Measurements from ENCODE around the gene ZWILCH.
"Not testable (repeated sequence)": the region's sequence is repeated elsewhere in the genome, so short reads cannot be mapped to it uniquely, and the experiment has no call there.

DNA sequence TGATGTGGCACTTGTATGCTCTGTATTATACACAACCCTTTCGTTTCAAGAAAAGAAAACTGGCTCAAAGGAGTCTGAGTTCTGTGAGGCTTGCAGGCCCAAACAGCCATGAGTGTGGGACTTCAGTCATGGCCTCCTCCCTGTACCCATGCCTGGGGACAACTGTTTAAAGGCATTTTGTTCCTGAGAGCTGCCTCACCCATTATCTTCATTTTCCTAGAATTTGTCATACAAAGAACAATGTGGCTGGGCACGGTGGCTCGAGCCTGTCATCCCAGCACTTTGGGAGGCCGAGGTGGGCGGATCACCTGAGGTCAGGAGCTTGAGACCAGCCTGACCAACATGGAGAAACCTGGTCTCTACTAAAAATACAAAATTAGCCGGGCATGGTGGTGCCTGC is 84.3 kb downstream of the ZWILCH start:
- not testable (repeated sequence) for TF ChIP-seq POLR2AphosphoS5, POLR2A (IDR thresholded peaks at IDR 0.05; ENCODE audit: low read depth, low read length)

Measured in GM12892 (cell line).